Measurements from ENCODE around the gene PCDH9. TPM values are rescaled to one million over a fixed set of nuclear protein-coding genes. Genes with fewer than 3 reads are reported as not detected.

PCDH9 gene
- total RNA-seq, 2 donors from 2014 or later, result 0.44 to 1.0 TPM

DNA sequence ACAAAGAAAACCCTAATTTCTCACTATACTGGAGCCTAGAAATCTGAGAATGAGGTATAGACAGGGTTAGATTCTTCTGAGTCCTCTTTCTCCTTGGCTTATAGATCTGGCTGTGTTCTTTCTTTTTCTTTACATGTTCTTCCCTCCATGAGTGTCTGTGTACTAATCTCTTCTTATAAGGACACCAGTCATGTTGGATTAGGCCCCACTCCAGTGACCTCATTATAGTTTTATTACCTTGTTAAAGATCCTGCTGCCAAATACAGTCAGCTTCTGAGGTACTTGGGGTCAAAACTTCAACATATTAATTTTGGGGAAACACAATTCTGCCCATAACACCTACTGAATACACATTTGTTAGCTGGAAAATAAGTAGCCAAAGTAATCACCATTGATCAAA, 302.6 kb downstream of the PCDH9 start:
- DNase-seq, result no peak
- Histone ChIP-seq H3K27me3 (no peaks in the 10 kb centered on the region), H3K36me3 (no peaks in the 10 kb centered on the region), H3K4me1 (no peaks in the 10 kb centered on the region), H3K9ac (ENCODE audit: low read depth in 2 of 2, low read length in 2 of 2) (no peak overlapping the region), H3K4me3 (no peak overlapping the region), H3K27ac (no peak overlapping the region), H3K9me3 (no peaks in the 10 kb centered on the region)
- intact Hi-C loops (cut with DNase I), result no loop called here
- TF ChIP-seq, protein P1, sequence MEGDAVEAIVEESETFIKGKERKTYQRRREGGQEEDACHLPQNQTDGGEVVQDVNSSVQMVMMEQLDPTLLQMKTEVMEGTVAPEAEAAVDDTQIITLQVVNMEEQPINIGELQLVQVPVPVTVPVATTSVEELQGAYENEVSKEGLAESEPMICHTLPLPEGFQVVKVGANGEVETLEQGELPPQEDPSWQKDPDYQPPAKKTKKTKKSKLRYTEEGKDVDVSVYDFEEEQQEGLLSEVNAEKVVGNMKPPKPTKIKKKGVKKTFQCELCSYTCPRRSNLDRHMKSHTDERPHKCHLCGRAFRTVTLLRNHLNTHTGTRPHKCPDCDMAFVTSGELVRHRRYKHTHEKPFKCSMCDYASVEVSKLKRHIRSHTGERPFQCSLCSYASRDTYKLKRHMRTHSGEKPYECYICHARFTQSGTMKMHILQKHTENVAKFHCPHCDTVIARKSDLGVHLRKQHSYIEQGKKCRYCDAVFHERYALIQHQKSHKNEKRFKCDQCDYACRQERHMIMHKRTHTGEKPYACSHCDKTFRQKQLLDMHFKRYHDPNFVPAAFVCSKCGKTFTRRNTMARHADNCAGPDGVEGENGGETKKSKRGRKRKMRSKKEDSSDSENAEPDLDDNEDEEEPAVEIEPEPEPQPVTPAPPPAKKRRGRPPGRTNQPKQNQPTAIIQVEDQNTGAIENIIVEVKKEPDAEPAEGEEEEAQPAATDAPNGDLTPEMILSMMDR (IDR thresholded peaks at IDR 0.05), result no peak

DNA sequence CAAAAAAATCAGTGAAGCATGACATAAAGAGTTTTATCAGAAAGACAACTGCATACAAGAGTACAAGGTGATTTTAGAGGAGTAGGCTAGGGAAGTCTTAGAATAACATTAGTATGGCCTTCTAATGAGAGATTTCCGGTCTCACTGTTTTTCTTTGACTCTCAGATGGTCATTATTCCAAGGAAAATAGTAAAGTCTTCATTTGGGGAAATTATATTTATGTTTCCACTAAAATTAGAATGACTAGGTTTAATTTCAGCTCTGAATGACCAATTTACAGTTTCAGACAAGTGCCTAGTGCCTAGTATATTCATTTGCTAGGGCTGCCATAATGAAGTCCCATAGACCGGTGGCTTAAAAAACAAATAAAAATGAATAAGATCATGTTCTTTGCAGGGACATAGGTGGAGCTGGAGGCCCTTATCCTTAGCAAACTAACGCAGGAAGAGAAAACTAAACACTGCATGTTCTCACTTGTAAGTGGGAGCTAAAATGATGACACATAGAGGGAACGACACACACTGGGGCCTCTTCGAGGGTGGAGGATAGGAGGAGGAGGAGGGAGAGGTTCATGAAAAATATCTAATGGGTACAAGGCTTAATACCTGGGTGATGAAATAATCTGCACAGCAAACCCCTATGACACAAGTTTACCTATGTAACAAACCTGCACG, 303.1 kb downstream of the PCDH9 start:
- no peaks in the 10 kb centered on the region for H3K9me3 ChIP-seq
- H3K36me3 ChIP-seq, result no peaks in the 10 kb centered on the region
- no peaks in the 10 kb centered on the region for H3K4me1 ChIP-seq
- TF ChIP-seq, protein P1 (IDR thresholded peaks at IDR 0.05), result no peak
- H3K27me3 ChIP-seq, result no peaks in the 10 kb centered on the region
- H3K4me3 ChIP-seq, result no peak overlapping the region
- no peak for DNase-seq
- intact Hi-C loops (cut with DNase I), result no loop called here
- no peak overlapping the region for H3K9ac ChIP-seq (ENCODE audit: low read depth in 2 of 2, low read length in 2 of 2)
- no peak overlapping the region for H3K27ac ChIP-seq

DNA sequence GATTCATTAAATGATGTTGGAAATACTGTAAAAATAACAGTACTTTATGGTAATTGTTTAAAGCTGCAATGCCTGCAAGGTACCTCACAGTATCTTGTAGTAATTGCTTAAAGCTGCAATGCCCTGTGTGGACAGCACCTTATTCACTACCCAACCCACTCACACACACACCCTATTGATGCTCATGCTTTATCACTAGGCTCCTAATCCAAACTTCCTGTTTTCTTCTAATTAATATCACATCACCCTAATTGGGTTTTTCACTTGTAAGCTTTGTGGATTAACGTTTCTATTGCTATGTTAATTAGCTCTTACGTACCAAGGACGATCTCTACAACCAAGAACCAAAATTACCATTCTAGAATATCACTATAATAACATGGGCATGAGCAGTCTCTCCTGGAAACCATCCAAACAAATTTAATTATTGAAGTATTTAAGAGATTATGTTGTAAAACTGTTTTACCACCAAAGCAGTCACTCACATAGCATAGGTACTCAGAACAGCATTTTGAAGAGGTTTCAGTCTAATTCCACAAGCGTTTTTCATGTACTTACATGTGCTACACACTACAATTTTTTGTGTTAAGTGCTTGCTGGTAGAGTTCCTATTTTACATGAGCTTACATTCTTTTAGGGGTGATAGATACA, 303.8 kb downstream of the PCDH9 start:
- Histone ChIP-seq H3K4me1 (no peaks in the 10 kb centered on the region), H3K27me3 (no peaks in the 10 kb centered on the region), H3K36me3 (no peaks in the 10 kb centered on the region), H3K27ac (no peak overlapping the region), H3K9me3 (no peaks in the 10 kb centered on the region), H3K4me3 (no peak overlapping the region), H3K9ac (ENCODE audit: low read depth in 2 of 2, low read length in 2 of 2) (no peak overlapping the region)
- TF ChIP-seq, protein P1 (IDR thresholded peaks at IDR 0.05), result no peak
- intact Hi-C loops (cut with DNase I), result no loop called here
- DNase-seq, result no peak

DNA sequence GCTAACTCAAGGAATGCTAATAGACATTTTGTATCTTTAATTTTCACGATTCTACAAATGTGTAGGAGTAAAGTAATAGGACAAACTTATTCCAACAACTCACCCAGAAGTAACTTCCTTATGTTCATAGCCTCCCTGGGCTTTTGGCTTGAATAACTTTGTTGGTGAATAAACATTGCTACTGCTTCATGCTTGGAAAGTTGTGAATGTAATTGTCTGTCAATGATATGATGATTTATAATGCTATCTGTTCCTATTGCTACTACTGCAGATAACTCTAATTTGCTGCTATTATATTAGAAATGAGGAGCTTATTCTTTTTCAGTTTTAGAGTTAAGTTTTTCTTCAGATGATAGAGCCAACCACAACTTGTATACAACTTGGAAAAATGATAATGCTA, 307.7 kb downstream of the PCDH9 start:
- intact Hi-C loops (cut with DNase I), result no loop called here
- DNase-seq, result no peak
- Histone ChIP-seq H3K27me3 (no peaks in the 10 kb centered on the region), H3K9me3 (no peaks in the 10 kb centered on the region), H3K9ac (ENCODE audit: low read depth in 2 of 2, low read length in 2 of 2) (no peak overlapping the region), H3K4me3 (no peak overlapping the region), H3K4me1 (no peaks in the 10 kb centered on the region), H3K27ac (no peak overlapping the region), H3K36me3 (no peaks in the 10 kb centered on the region)
- TF ChIP-seq, protein P1 (IDR thresholded peaks at IDR 0.05), result no peak

DNA sequence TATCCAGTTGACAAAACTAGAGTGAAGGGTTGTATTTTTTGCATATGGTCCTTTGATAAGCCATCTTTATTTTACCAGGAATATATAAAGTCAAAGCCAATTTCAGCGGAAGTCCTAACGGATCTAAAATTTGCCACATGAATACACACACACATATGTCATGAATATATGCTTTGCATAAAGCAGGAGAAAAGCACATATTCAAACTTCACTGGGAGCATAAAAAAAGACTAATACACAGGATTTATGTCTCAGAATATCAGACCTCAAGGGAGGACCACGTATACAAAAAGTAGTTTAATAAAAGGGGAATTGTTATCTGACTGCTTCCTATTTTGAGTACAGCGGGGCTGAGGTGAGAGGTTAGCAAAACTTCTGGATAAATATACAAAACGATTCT, 308.7 kb downstream of the PCDH9 start:
- no peak overlapping the region for H3K4me3 ChIP-seq
- H3K27me3 ChIP-seq, result no peaks in the 10 kb centered on the region
- no peak overlapping the region for H3K9ac ChIP-seq (ENCODE audit: low read depth in 2 of 2, low read length in 2 of 2)
- no peaks in the 10 kb centered on the region for H3K4me1 ChIP-seq
- intact Hi-C loops (cut with DNase I), result no loop called here
- no peaks in the 10 kb centered on the region for H3K9me3 ChIP-seq
- TF ChIP-seq, protein P1 (IDR thresholded peaks at IDR 0.05), result no peak
- DNase-seq, result no peak
- H3K27ac ChIP-seq, result no peak overlapping the region
- H3K36me3 ChIP-seq, result no peaks in the 10 kb centered on the region
